Pancreas (tissue), 10 donors: ENCODE measurements around the gene NANOGP8. TPM values are rescaled to one million over a fixed set of nuclear protein-coding genes. Genes with fewer than 3 reads are reported as not detected.
"Not testable (repeated sequence)": the region's sequence is repeated elsewhere in the genome, so short reads cannot be mapped to it uniquely, and the experiment has no call there.

Experiments used
- ATAC-seq, 4 donors: fragments of 200-7000 bp; cut with Tn5 transposase; one replicate each; pipeline versions ENCODE4 v1.8.0 to v1.9.1; 2020; ENCODE audit warnings: mild to moderate bottlenecking in 4 of 4, moderate library complexity in 4 of 4
- DNase-seq, 6 donors: peaks; one replicate each; pipeline ENCODE4 v3.0.0-alpha.2; 2020
- FAIRE-seq: peaks from 2 replicates; lab custom pipeline; 2012; peaks lifted over from hg19 to GRCh38; lab: Jason Lieb, UNC
- H3K27ac ChIP-seq, 4 donors: fragments of 200-600 bp; sonication (generic); 1 replicate in 3 of 4; 2 replicates in 1 of 4; pipeline versions ENCODE4 v1.5.0 to v1.8.0; 2020
- H3K27me3 ChIP-seq, 4 donors: fragments of 200-600 bp; one replicate each; pipeline ENCODE4 v1.8.0; 2021
- H3K36me3 ChIP-seq, 3 donors: fragments of 200-600 bp; sonication (generic) in 1 of 3; one replicate each; pipeline versions ENCODE4 v1.5.0 to v1.8.0; 2020 to 2021
- H3K4me1 ChIP-seq, 3 donors: fragments of 200-600 bp; one replicate each; pipeline ENCODE4 v1.8.0; 2021
- H3K4me3 ChIP-seq, 4 donors: fragments of 200-600 bp; sonication (generic) in 2 of 4; one replicate each; pipeline versions ENCODE4 v1.5.0 to v1.8.0; 2020 to 2021
- H3K9me3 ChIP-seq, 4 donors: fragments of 200-600 bp; one replicate each; pipeline ENCODE4 v1.8.0; 2021
- WGBS, 2 donors: extraction: QIAGEN DNeasy Blood & Tissue Kit; methylation state at CpG; one replicate each; pipeline ENCODE4 v1.1.7; 2013; 5-methylcytosine and 5-hydroxymethylcytosine counted together
- intact Hi-C, 3 donors: fragments of 100-400 bp; cut with DNase I; formaldehyde crosslinking; loops; one replicate each; pipeline versions ENCODE4 v1.11.1 to v1.14.2; 2022
- polyA plus RNA-seq, 2 donors: library from polyadenylated mRNA; stranded (reverse); fragments of 200-250 nt; gene quantifications; one replicate each; pipeline ENCODE4 v1.2.3, GENCODE V29; 2013
- total RNA-seq, 6 donors: library from RNA; stranded (reverse); fragmentation: NEBNext Ultra II Directional in 4 of 6; extraction: Animal tissue kit (Norgen Biotek cat#: 25700) in 4 of 6; gene quantifications; one replicate each; pipeline versions ENCODE4 v1.2.1 to v1.2.4, GENCODE V29; 2021 to 2023
- TF ChIP-seq, protein P1 (sequence below), 4 donors: fragments of 200-600 bp; sonication (generic) in 3 of 4; IDR thresholded peaks; one replicate each; pipeline versions ENCODE4 v1.5.0 to v1.8.0; 2021; ENCODE audit warnings: antibody characterized with exemption in 4 of 4
- donor health status: healthy with polysubstance abuse.
- donor health status: DM: no; HTN: no; CAD: no; lungs with moderate emphysema.
- donor health status: DM: no; HTN: no; CAD: no.
- donor health status: control.
- donor health status: control.
- donor health status: Bipolar disorder and iron deficiency.
- donor health status: DM: yes; HTN: yes; CAD: no.
- donor health status: DM: no; HTN: no; CAD: no.
- donor health status: DM: no; HTN: no; CAD: no.
- donor health status: DM: yes; HTN: yes; CAD: no.

The NANOGP8 gene, protein sequence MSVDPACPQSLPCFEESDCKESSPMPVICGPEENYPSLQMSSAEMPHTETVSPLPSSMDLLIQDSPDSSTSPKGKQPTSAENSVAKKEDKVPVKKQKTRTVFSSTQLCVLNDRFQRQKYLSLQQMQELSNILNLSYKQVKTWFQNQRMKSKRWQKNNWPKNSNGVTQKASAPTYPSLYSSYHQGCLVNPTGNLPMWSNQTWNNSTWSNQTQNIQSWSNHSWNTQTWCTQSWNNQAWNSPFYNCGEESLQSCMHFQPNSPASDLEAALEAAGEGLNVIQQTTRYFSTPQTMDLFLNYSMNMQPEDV
- total RNA-seq = under 1 TPM in 3 of 6 donors, not detected in 3; 0.43 to 0.78 (median 0.69) TPM
- under 1 TPM in 1 of 2 donors, not detected in 1; 0.80 TPM for polyA plus RNA-seq

DNA sequence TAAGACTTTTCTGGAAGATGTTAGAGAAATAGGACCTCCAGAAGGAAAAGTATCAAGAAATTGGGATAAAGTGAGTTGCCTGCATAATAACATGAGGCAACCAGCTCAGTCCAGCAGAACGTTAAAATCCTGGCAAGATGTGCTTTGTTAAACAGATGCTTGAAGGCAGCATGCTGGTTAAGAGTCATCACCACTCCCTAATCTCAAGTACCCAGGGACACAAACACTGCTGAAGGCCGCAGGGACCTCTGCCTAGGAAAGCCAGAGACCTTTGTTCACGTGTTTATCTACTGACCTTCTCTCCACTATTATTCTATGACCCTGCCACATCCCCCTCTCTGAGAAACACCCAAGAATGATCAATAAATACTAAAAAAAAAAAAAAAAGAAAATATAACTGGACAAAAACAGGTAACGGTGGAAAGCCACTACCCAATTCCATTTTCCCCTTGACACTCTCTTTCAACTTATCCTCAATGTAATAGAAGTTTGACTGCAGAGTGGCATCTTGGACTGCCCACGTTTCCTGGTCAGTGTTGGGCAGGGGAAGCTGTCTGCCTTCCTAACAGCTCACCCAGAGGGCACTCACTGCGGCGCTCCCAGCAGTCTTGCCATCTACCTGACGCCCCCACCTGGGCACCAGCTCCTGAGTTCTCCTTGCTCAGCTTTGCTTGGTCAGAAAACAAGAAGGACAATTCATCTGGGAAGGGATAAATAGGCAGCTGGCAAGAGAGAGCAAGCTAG lies at the start of gene NANOGP8:
TSS of gene NANOGP8 (minus strand) at position 120 of the 744 bp plus-strand sequence. CDS start 185 bp downstream, outside the sequence.
- DNase-seq, H3K4me1 ChIP-seq, H3K36me3 ChIP-seq, H3K27ac ChIP-seq, ATAC-seq, H3K4me3 ChIP-seq, H3K9me3 ChIP-seq, H3K27me3 ChIP-seq, FAIRE-seq, intact Hi-C loops: not testable (repeated sequence)
- 61 to 63% methylated on average over 8 of the region's 8 CpGs for WGBS, 2 donors

DNA sequence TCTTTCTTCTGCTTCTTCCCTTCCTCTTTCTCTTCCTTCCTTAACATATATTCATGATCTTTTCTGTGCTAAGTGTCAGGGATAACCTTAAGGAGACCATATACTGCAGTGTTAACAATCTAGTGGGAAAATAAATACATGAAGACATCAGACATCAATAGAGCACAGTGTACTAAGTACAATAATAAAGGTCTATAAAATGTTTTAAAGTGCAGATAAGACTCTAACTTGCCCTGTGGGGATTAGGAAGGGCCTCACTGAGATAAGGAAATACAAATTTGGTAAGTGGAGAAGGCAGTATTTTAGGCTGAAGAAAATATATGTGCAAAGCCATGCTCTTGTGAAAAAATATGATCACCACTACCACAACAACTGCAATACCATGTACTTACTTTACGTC lies 49.2 kb upstream of the NANOGP8 start:
- no peak for ATAC-seq
- H3K4me1 ChIP-seq = no peaks in the 10 kb centered on the region
- no peak overlapping the region for H3K27ac ChIP-seq
- H3K36me3 ChIP-seq = no peaks in the 10 kb centered on the region
- DNase-seq = no peak
- intact Hi-C loops = no loop called here
- no peaks in the 10 kb centered on the region for H3K9me3 ChIP-seq
- TF ChIP-seq, protein P1, sequence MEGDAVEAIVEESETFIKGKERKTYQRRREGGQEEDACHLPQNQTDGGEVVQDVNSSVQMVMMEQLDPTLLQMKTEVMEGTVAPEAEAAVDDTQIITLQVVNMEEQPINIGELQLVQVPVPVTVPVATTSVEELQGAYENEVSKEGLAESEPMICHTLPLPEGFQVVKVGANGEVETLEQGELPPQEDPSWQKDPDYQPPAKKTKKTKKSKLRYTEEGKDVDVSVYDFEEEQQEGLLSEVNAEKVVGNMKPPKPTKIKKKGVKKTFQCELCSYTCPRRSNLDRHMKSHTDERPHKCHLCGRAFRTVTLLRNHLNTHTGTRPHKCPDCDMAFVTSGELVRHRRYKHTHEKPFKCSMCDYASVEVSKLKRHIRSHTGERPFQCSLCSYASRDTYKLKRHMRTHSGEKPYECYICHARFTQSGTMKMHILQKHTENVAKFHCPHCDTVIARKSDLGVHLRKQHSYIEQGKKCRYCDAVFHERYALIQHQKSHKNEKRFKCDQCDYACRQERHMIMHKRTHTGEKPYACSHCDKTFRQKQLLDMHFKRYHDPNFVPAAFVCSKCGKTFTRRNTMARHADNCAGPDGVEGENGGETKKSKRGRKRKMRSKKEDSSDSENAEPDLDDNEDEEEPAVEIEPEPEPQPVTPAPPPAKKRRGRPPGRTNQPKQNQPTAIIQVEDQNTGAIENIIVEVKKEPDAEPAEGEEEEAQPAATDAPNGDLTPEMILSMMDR (IDR thresholded peaks at IDR 0.05) = no peak
- WGBS, 2 donors = 95% methylated on average over 1 of the region's 1 CpG
- no peaks in the 10 kb centered on the region for H3K27me3 ChIP-seq
- no peak overlapping the region for H3K4me3 ChIP-seq
- FAIRE-seq = no peak

DNA sequence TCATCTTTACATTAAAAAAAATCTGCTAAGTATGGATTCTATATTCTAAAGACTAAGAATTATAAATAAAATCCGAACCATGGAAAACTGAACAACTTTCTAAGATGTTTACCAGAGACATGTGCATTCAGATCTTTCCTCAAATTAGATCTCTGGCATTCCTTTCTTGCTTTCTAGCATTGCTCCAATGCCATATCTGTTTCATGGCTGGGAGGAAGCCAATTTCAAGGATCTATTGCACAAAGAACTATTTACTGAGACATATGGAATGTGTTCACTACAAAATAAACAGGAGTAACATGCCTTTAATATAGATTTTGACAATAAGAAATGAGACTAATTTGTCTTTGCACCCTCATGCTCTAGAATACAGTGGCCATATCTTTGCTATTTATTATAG lies 45.1 kb upstream of the NANOGP8 start:
- WGBS, 2 donors = 80 to 83% methylated on average over 1 of the region's 1 CpG
- Histone ChIP-seq H3K9me3 (no peaks in the 10 kb centered on the region), H3K4me1 (no peaks in the 10 kb centered on the region), H3K36me3 (no peaks in the 10 kb centered on the region), H3K27me3 (no peaks in the 10 kb centered on the region), H3K4me3 (no peak overlapping the region), H3K27ac (no peak overlapping the region)
- TF ChIP-seq, protein P1 (IDR thresholded peaks at IDR 0.05) = no peak
- FAIRE-seq = no peak
- no peak for ATAC-seq
- intact Hi-C loops = no loop called here
- no peak for DNase-seq

DNA sequence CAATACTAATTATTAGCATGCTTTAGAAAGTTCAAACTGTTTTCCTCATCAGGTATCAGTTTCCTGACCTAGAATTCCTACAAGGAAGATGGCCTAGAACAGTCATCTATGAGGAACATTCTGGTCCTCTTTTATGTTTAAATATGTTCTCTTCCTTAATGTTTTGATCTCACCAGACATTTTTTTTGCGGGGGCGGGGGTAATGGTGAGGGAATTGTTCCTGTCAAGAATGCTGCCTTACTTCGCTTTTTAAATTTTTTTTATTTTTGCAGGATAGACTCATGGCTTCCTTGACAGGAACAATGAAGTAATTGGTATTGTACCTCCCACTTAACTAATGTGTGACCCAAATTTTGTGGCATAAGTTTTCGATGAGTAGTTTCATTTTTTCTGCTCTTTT lies 44.3 kb upstream of the NANOGP8 start:
- intact Hi-C loops = no loop called here
- H3K27ac ChIP-seq = no peak overlapping the region
- no peak for ATAC-seq

DNA sequence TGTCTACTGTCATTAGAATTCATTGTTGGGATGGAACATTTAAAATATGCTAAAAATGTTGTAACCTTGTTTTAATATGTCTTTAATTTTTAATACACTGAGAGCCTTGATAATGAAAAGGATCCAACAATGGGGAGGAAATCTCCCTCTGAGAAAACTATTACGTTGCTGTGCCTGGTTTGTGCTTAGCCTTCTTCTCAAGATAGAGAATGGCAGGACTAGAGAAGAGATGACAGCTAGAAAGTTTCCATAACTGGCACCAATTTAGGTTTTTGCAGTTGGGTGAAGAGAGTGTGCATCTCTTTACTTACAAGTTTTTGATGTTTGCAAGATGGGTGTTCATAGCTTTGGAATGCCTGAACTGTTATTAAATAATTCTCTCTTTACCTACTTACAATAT lies 42.6 kb upstream of the NANOGP8 start:
- no peaks in the 10 kb centered on the region for H3K27me3 ChIP-seq
- no peak overlapping the region for H3K4me3 ChIP-seq
- no peak for ATAC-seq
- no peak for DNase-seq
- no peaks in the 10 kb centered on the region for H3K9me3 ChIP-seq
- TF ChIP-seq, protein P1 (IDR thresholded peaks at IDR 0.05) = no peak
- H3K36me3 ChIP-seq = no peaks in the 10 kb centered on the region
- H3K27ac ChIP-seq = no peak overlapping the region
- intact Hi-C loops = no loop called here
- no peak for FAIRE-seq
- 88 to 91% methylated on average over 1 of the region's 1 CpG for WGBS, 2 donors
- H3K4me1 ChIP-seq = no peaks in the 10 kb centered on the region

More for the DNA sequence above, 44.3 kb upstream of the NANOGP8 start:
- FAIRE-seq = no peak
- no peaks in the 10 kb centered on the region for H3K9me3 ChIP-seq
- H3K4me3 ChIP-seq = no peak overlapping the region
- WGBS, 2 donors = 79 to 93% methylated on average over 4 of the region's 4 CpGs
- no peaks in the 10 kb centered on the region for H3K36me3 ChIP-seq
- TF ChIP-seq, protein P1 (IDR thresholded peaks at IDR 0.05) = no peak
- DNase-seq = no peak
- no peaks in the 10 kb centered on the region for H3K27me3 ChIP-seq
- H3K4me1 ChIP-seq = no peaks in the 10 kb centered on the region
